ENCODE data around the gene PEPD. TPM values are rescaled to one million over a fixed set of nuclear protein-coding genes. Genes with fewer than 3 reads are reported as not detected.

The PEPD gene
- total RNA-seq, 3 donors from 2014 or later, result 42.1 to 127 (median 82.3) TPM

GRCh38 chr19:33392341-33393285 is 129.0 kb downstream of the PEPD start:
- intact Hi-C loops (cut with DNase I; ENCODE audit: low total_unique reads), result loop anchor here (10.0 kb wide), 1 partner anchor 88 kb away; the partner anchor contains the start of gene CEBPA
- Histone ChIP-seq H3K9me3 (no peaks in the 10 kb centered on the region), H3K4me1 (peaks cover 58 to 66% of the 10 kb centered on the region in 2 donors), H3K36me3 (no peaks in the 10 kb centered on the region), H3K27me3 (no peaks in the 10 kb centered on the region), H3K4me3 (no peak overlapping the region), H3K27ac (peak overlapping the region in 1 of 2 donors; percentile 84)
- DNase-seq (ENCODE audit: low spot score in 2 of 2), result peak in 1 of 2 donors; percentile 49
- TF ChIP-seq POLR2AphosphoS5 (IDR thresholded peaks at IDR 0.05) (no peak), POLR2A (IDR thresholded peaks at IDR 0.05) (no peak), CTCF (IDR thresholded peaks at IDR 0.05) (no peak)

- peak in 1 of 2 donors; percentile 20 for DNase-seq (ENCODE audit: low spot score in 2 of 2)
- intact Hi-C loops (cut with DNase I; ENCODE audit: low total_unique reads), result loop anchor here (10.0 kb wide), 1 partner anchor 87 kb away; the partner anchor contains the start of gene CEBPA
- Histone ChIP-seq H3K36me3 (no peaks in the 10 kb centered on the region), H3K4me1 (peaks cover 58 to 66% of the 10 kb centered on the region in 2 donors), H3K27ac (peak overlapping the region; percentile 13 to 84), H3K27me3 (no peaks in the 10 kb centered on the region), H3K9me3 (no peaks in the 10 kb centered on the region), H3K4me3 (no peak overlapping the region)
- TF ChIP-seq CTCF (IDR thresholded peaks at IDR 0.05) (no peak), POLR2AphosphoS5 (IDR thresholded peaks at IDR 0.05) (no peak), POLR2A (IDR thresholded peaks at IDR 0.05) (no peak)
Measured at GRCh38 chr19:33391631-33392249, 129.9 kb downstream of the PEPD start.

- peak in 1 of 2 donors; percentile 43 for DNase-seq (ENCODE audit: low spot score in 2 of 2)
- intact Hi-C loops (cut with DNase I; ENCODE audit: low total_unique reads), result loop anchor here (10.0 kb wide), 1 partner anchor 86 kb away; the partner anchor contains the start of gene CEBPA
- Histone ChIP-seq H3K27ac (peak overlapping the region; percentile 26 to 83), H3K4me1 (peaks cover 58 to 64% of the 10 kb centered on the region in 2 donors), H3K36me3 (no peaks in the 10 kb centered on the region), H3K27me3 (no peaks in the 10 kb centered on the region), H3K4me3 (peak overlapping the region in 1 of 3 donors; percentile 33), H3K9me3 (no peaks in the 10 kb centered on the region)
- no peak for TF ChIP-seq POLR2A (IDR thresholded peaks at IDR 0.05)
- TF ChIP-seq POLR2AphosphoS5 (IDR thresholded peaks at IDR 0.05), result no peak
- no peak for TF ChIP-seq CTCF (IDR thresholded peaks at IDR 0.05)
Measured at GRCh38 chr19:33390908-33391630, 130.5 kb downstream of the PEPD start.

- peak; percentile 56 to 63 for DNase-seq (ENCODE audit: low spot score in 2 of 2)
- TF ChIP-seq POLR2A (IDR thresholded peaks at IDR 0.05) (no peak), CTCF (IDR thresholded peaks at IDR 0.05) (no peak), POLR2AphosphoS5 (IDR thresholded peaks at IDR 0.05) (peak in 2 of 3 donors; percentile 84 to 97)
- Histone ChIP-seq H3K36me3 (no peaks in the 10 kb centered on the region), H3K4me1 (peaks cover 50 to 60% of the 10 kb centered on the region in 2 donors), H3K27ac (peak overlapping the region; percentile 78 to 94), H3K27me3 (no peaks in the 10 kb centered on the region), H3K4me3 (peak overlapping the region in 1 of 3 donors; percentile 39), H3K9me3 (no peaks in the 10 kb centered on the region)
- intact Hi-C loops (cut with DNase I; ENCODE audit: low total_unique reads), result loop anchor here (10.0 kb wide), 1 partner anchor 86 kb away; the partner anchor contains the start of gene CEBPA
Measured at GRCh38 chr19:33390101-33390907, 131.3 kb downstream of the PEPD start.
